G401 (cell line): ENCODE results near the gene ZNF80. TPM values are rescaled to one million over a fixed set of nuclear protein-coding genes. Genes with fewer than 3 reads are reported as not detected.

ENCODE experiments used
- DNase-seq: peaks from one replicate; pipeline ENCODE4 v3.0.0-alpha.2; 2015; ENCODE audit warnings: low spot score
- in situ Hi-C: cut with HindIII; loops from 2 replicates; pipeline ENCODE4 v1.10.0; 2016; ENCODE audit warnings: low sequenced_read_pairs, mixed read lengths
- total RNA-seq: library from RNA; depleted of rRNA; stranded (reverse); fragments of >200 nt; shearing (Covaris generic); gene quantifications from 2 replicates; pipeline ENCODE4 v1.2.3, GENCODE V29; 2014

The ZNF80 gene
- total RNA-seq, 1 experiment from 2014 or later: not detected

- in situ Hi-C loops: no loop called here
Observed at GRCh38 chr3:114221881-114222264, 15.5 kb downstream of the ZNF80 start.

GRCh38 chr3:114221165-114221880, 16.1 kb downstream of the ZNF80 start:
- in situ Hi-C loops: no loop called here
- DNase-seq: no peak

More at GRCh38 chr3:114221881-114222264, 15.5 kb downstream of the ZNF80 start:
- DNase-seq: no peak

- DNase-seq: no peak
- in situ Hi-C loops: no loop called here
Observed at GRCh38 chr3:114219741-114220140, 17.6 kb downstream of the ZNF80 start.

GRCh38 chr3:114218578-114219185, 18.7 kb downstream of the ZNF80 start:
- in situ Hi-C loops: no loop called here
- no peak for DNase-seq

- no peak for DNase-seq
- in situ Hi-C loops: no loop called here
Observed at GRCh38 chr3:114218006-114218405, 19.4 kb downstream of the ZNF80 start.

GRCh38 chr3:114217266-114217665, 20.1 kb downstream of the ZNF80 start:
- peak; percentile 31 for DNase-seq
- in situ Hi-C loops: no loop called here

- DNase-seq: no peak
- in situ Hi-C loops: no loop called here
Observed at GRCh38 chr3:114216186-114216970, 21.0 kb downstream of the ZNF80 start.

- DNase-seq: no peak
- in situ Hi-C loops: no loop called here
Observed at GRCh38 chr3:114214542-114215341, 22.6 kb downstream of the ZNF80 start.

- DNase-seq: peak; percentile 6
- in situ Hi-C loops: no loop called here
Observed at GRCh38 chr3:114213627-114214541, 23.5 kb downstream of the ZNF80 start.

GRCh38 chr3:114213292-114213626, 24.1 kb downstream of the ZNF80 start:
- DNase-seq: no peak
- in situ Hi-C loops: no loop called here

- no peak for DNase-seq
- in situ Hi-C loops: no loop called here
Observed at GRCh38 chr3:114212646-114213045, 24.7 kb downstream of the ZNF80 start.

GRCh38 chr3:114207768-114208167, 29.6 kb downstream of the ZNF80 start:
- in situ Hi-C loops: no loop called here
- no peak for DNase-seq

- in situ Hi-C loops: no loop called here
Observed at GRCh38 chr3:114206342-114206741, 31.0 kb downstream of the ZNF80 start.

GRCh38 chr3:114205541-114205940, 31.8 kb downstream of the ZNF80 start:
- in situ Hi-C loops: no loop called here
- DNase-seq: no peak

More at GRCh38 chr3:114206342-114206741, 31.0 kb downstream of the ZNF80 start:
- DNase-seq: no peak

GRCh38 chr3:114194750-114195149, 42.6 kb downstream of the ZNF80 start:
- in situ Hi-C loops: no loop called here
- no peak for DNase-seq

- DNase-seq: no peak
- in situ Hi-C loops: no loop called here
Observed at GRCh38 chr3:114192136-114192535, 45.2 kb downstream of the ZNF80 start.

- DNase-seq: no peak
- in situ Hi-C loops: no loop called here
Observed at GRCh38 chr3:114186501-114186900, 50.9 kb downstream of the ZNF80 start.
